ENCODE results near the gene HAPLN1. TPM values are rescaled to one million over a fixed set of nuclear protein-coding genes. Genes with fewer than 3 reads are reported as not detected.

Gene HAPLN1
- total and polyA plus RNA-seq, 10 of the 15 experiments (the other 5 are each of a cell fraction or from before 2014, with no cell fraction given): 0.05 to 0.21 (median 0.17) TPM; not detected in 2

- BruUV-seq (replicated peaks): no TSS peak
- no peak for TF ChIP-seq BCL11A (IDR thresholded peaks at IDR 0.05; ENCODE audit: low read depth, low read length)
- TF ChIP-seq HDGF (IDR thresholded peaks at IDR 0.05): no peak
- TF ChIP-seq SIN3A (IDR thresholded peaks at IDR 0.05; ENCODE audit: low read depth, low read length): no peak
- Histone ChIP-seq H3K79me2 (ENCODE audit: control insufficient read depth, insufficient read depth, low read length) (no peaks in the 10 kb centered on the region), H3K4me3 (no peak overlapping the region), H3K36me3 (ENCODE audit: control insufficient read depth in 2 of 2, insufficient read depth in 2 of 2, low read length in 1 of 2) (no peaks in the 10 kb centered on the region), H2AFZ (ENCODE audit: control insufficient read depth, low read depth, low read length) (no peak overlapping the region), H3K9ac (ENCODE audit: control insufficient read depth, insufficient read depth, low read length) (no peak overlapping the region), H4K20me1 (ENCODE audit: control insufficient read depth, insufficient read depth) (no peaks in the 10 kb centered on the region), H3K9me3 (replicated peaks; ENCODE audit: control insufficient read depth, insufficient read depth, low read length) (no peaks in the 10 kb centered on the region), H3K27me3 (replicated peaks in 1 of 2; ENCODE audit: control insufficient read depth in 2 of 2, insufficient read depth in 2 of 2, low read length in 1 of 2) (peaks cover 0 to 3% of the 10 kb centered on the region in 2 experiments; a peak in 2 of 4 replicates), H3K4me1 (ENCODE audit: control insufficient read depth, insufficient read depth, low read length) (no peaks in the 10 kb centered on the region), H3K27ac (ENCODE audit: control insufficient read depth, insufficient read depth) (no peak overlapping the region), H3K4me2 (ENCODE audit: control insufficient read depth, insufficient read depth) (no peak overlapping the region)
- 14% methylated on average over 4 of the region's 4 CpGs for WGBS (ENCODE audit: insufficient coverage, insufficient replicate concordance, low lambda C conversion rate, missing lambda C conversion rate)
- in situ Hi-C loops (cut with MboI) (loop anchor here (10.0 to 25.0 kb wide), 2 partner anchors 552 to 1335 kb away; no protein-coding TSS in a partner anchor), intact Hi-C loops (cut with micrococcal nuclease; ENCODE audit: unreplicated experiment) (no loop called here)
- SMC1A ChIA-PET (ENCODE audit: uncharacterized antibody, unreplicated experiment): no interaction called here
- FAIRE-seq: no peak
- RAD21 ChIA-PET (ENCODE audit: unreplicated experiment): no interaction called here
- CTCF ChIA-PET: interaction anchor here (0.9 to 1.3 kb wide), 3 partner anchors 10 to 568 kb away, joined by 3 read pairs; no protein-coding TSS in a partner anchor
- DNase-seq (ENCODE audit: low read depth, low spot score): no peak
- POLR2A ChIA-PET: no interaction called here
- no peak for ATAC-seq
Observed at GRCh38 chr5:83709973-83710372, 10.7 kb downstream of the HAPLN1 start.

- TF ChIP-seq JUNB (IDR thresholded peaks at IDR 0.05) (no peak), NR2F1 (conservative IDR thresholded peaks at IDR 0.05) (no peak), EED (IDR thresholded peaks at IDR 0.05; ENCODE audit: low read depth) (no peak)
- TF ChIP-seq, protein P1, sequence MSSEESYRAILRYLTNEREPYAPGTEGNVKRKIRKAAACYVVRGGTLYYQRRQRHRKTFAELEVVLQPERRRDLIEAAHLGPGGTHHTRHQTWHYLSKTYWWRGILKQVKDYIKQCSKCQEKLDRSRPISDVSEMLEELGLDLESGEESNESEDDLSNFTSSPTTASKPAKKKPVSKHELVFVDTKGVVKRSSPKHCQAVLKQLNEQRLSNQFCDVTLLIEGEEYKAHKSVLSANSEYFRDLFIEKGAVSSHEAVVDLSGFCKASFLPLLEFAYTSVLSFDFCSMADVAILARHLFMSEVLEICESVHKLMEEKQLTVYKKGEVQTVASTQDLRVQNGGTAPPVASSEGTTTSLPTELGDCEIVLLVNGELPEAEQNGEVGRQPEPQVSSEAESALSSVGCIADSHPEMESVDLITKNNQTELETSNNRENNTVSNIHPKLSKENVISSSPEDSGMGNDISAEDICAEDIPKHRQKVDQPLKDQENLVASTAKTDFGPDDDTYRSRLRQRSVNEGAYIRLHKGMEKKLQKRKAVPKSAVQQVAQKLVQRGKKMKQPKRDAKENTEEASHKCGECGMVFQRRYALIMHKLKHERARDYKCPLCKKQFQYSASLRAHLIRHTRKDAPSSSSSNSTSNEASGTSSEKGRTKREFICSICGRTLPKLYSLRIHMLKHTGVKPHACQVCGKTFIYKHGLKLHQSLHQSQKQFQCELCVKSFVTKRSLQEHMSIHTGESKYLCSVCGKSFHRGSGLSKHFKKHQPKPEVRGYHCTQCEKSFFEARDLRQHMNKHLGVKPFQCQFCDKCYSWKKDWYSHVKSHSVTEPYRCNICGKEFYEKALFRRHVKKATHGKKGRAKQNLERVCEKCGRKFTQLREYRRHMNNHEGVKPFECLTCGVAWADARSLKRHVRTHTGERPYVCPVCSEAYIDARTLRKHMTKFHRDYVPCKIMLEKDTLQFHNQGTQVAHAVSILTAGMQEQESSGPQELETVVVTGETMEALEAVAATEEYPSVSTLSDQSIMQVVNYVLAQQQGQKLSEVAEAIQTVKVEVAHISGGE (CRISPR knock-in tag; IDR thresholded peaks at IDR 0.05): no peak
- H3K79me2 ChIP-seq (ENCODE audit: control insufficient read depth, insufficient read depth, low read length): no peaks in the 10 kb centered on the region
- POLR2A ChIA-PET: no interaction called here
- 92% methylated on average over 1 of the region's 1 CpG for WGBS (ENCODE audit: insufficient coverage, insufficient replicate concordance, low lambda C conversion rate, missing lambda C conversion rate)
- DNase-seq (ENCODE audit: low read depth, low spot score) (no peak), ATAC-seq (no peak), FAIRE-seq (no peak)
- BruUV-seq (replicated peaks): no TSS peak
- H3K4me1 ChIP-seq (ENCODE audit: control insufficient read depth, insufficient read depth, low read length): no peaks in the 10 kb centered on the region
- no peaks in the 10 kb centered on the region for H3K9me3 ChIP-seq (replicated peaks; ENCODE audit: control insufficient read depth, insufficient read depth, low read length)
- SMC1A ChIA-PET (ENCODE audit: uncharacterized antibody, unreplicated experiment): no interaction called here
- in situ Hi-C loops (cut with MboI): loop anchor here (25.0 kb wide), 1 partner anchor 554 kb away; no protein-coding TSS in a partner anchor
- no peak overlapping the region for H3K4me3 ChIP-seq
- RAD21 ChIA-PET (ENCODE audit: unreplicated experiment): no interaction called here
- H3K4me2 ChIP-seq (ENCODE audit: control insufficient read depth, insufficient read depth): no peak overlapping the region
- H2AFZ ChIP-seq (ENCODE audit: control insufficient read depth, low read depth, low read length): no peak overlapping the region
- intact Hi-C loops (cut with micrococcal nuclease; ENCODE audit: unreplicated experiment): no loop called here
- H3K9ac ChIP-seq (ENCODE audit: control insufficient read depth, insufficient read depth, low read length): no peak overlapping the region
- no peaks in the 10 kb centered on the region for H3K27me3 ChIP-seq (replicated peaks in 1 of 2; ENCODE audit: control insufficient read depth in 2 of 2, insufficient read depth in 2 of 2, low read length in 1 of 2)
- no peaks in the 10 kb centered on the region for H4K20me1 ChIP-seq (ENCODE audit: control insufficient read depth, insufficient read depth)
- CTCF ChIA-PET: interaction anchor here (3.5 kb wide), 1 partner anchor 10 kb away, joined by 12 read pairs; no protein-coding TSS in a partner anchor
- no peaks in the 10 kb centered on the region for H3K36me3 ChIP-seq (ENCODE audit: control insufficient read depth in 2 of 2, insufficient read depth in 2 of 2, low read length in 1 of 2)
- H3K27ac ChIP-seq (ENCODE audit: control insufficient read depth, insufficient read depth): no peak overlapping the region
Observed at GRCh38 chr5:83708170-83708569, 12.5 kb downstream of the HAPLN1 start.

Data from GM12878 (cell line).